ENCODE results near the gene KLHL30. TPM values are rescaled to one million over a fixed set of nuclear protein-coding genes. Genes with fewer than 3 reads are reported as not detected.

Gene KLHL30
- total RNA-seq, 1 experiment from 2014 or later: 0.61 TPM

GRCh38 chr2:238134393-238134785 lies 4.1 kb upstream of the KLHL30 start:
- TF ChIP-seq SIN3A (IDR thresholded peaks at IDR 0.05; ENCODE audit: low read depth) (no peak), SP1 (IDR thresholded peaks at IDR 0.05; ENCODE audit: low read depth) (no peak), SRF (IDR thresholded peaks at IDR 0.05; ENCODE audit: low read depth) (no peak), POLR2AphosphoS5 (IDR thresholded peaks at IDR 0.05; ENCODE audit: low read depth, low read length) (no peak), ZBTB33 (IDR thresholded peaks at IDR 0.05; ENCODE audit: extremely low read depth, insufficient replicate concordance, low read length) (no peak), FOSL1 (IDR thresholded peaks at IDR 0.05; ENCODE audit: low read depth) (no peak)
- intact Hi-C loops (cut with micrococcal nuclease): no loop called here
- no peak overlapping the region for H2AFZ ChIP-seq (ENCODE audit: low read depth, low read length, poor library complexity, severe bottlenecking)
- H3K9ac ChIP-seq (ENCODE audit: low read length): no peak overlapping the region
- DNase-seq (ENCODE audit: low read depth, low spot score): no peak
- peaks cover 16 to 17% of the 10 kb centered on the region in 2 experiments for H3K4me1 ChIP-seq (ENCODE audit: control insufficient read depth in 1 of 2, insufficient read depth in 2 of 2, low read length in 2 of 2)
- H3K36me3 ChIP-seq (ENCODE audit: control insufficient read depth in 1 of 2, insufficient read depth in 2 of 2, low read length in 2 of 2): no peaks in the 10 kb centered on the region
- H3K9me3 ChIP-seq (ENCODE audit: control insufficient read depth in 1 of 2, insufficient read depth in 1 of 2, low read depth in 1 of 2, low read length in 2 of 2): no peaks in the 10 kb centered on the region
- no peak for ATAC-seq
- H3K4me2 ChIP-seq (ENCODE audit: low read length): no peak overlapping the region
- ChIA-PET RAD21 (ENCODE audit: low non-redundant PET in 1 of 2, low total read pairs in 2 of 2, uncharacterized antibody in 2 of 2, unreplicated experiment in 2 of 2) (no interaction called here), CTCF (no interaction called here), POLR2A (no interaction called here)
- H4K20me1 ChIP-seq (ENCODE audit: insufficient read depth): no peaks in the 10 kb centered on the region
- no peak overlapping the region for H3K4me3 ChIP-seq (replicated peaks in 1 of 2; ENCODE audit: low read depth in 1 of 2, low read length in 2 of 2)
- no TSS peak for BruUV-seq (replicated peaks)
- H3K9me2 ChIP-seq (ENCODE audit: insufficient read depth): no peaks in the 10 kb centered on the region
- H3K27me3 ChIP-seq (ENCODE audit: insufficient read depth, low read length): no peaks in the 10 kb centered on the region
- no peak overlapping the region for H3K27ac ChIP-seq (ENCODE audit: low read depth, low read length)
- no peaks in the 10 kb centered on the region for H3K79me2 ChIP-seq (ENCODE audit: insufficient read depth, low read length)

- ChIA-PET RAD21 (ENCODE audit: low non-redundant PET in 1 of 2, low total read pairs in 2 of 2, uncharacterized antibody in 2 of 2, unreplicated experiment in 2 of 2) (no interaction called here), CTCF (interaction anchor here (0.5 kb wide), 1 partner anchor 623 kb away, joined by 3 read pairs; no protein-coding TSS in a partner anchor), POLR2A (no interaction called here)
- no peak overlapping the region for H3K27ac ChIP-seq (ENCODE audit: low read depth, low read length)
- ATAC-seq (no peak), DNase-seq (ENCODE audit: low read depth, low spot score) (no peak)
- peaks cover 20 to 25% of the 10 kb centered on the region in 2 experiments for H3K4me1 ChIP-seq (ENCODE audit: control insufficient read depth in 1 of 2, insufficient read depth in 2 of 2, low read length in 2 of 2)
- intact Hi-C loops (cut with micrococcal nuclease): no loop called here
- no peaks in the 10 kb centered on the region for H3K79me2 ChIP-seq (ENCODE audit: insufficient read depth, low read length)
- no peak overlapping the region for H3K4me2 ChIP-seq (ENCODE audit: low read length)
- H2AFZ ChIP-seq (ENCODE audit: low read depth, low read length, poor library complexity, severe bottlenecking): no peak overlapping the region
- H3K4me3 ChIP-seq (replicated peaks in 1 of 2; ENCODE audit: low read depth in 1 of 2, low read length in 2 of 2): no peak overlapping the region
- H3K36me3 ChIP-seq (ENCODE audit: control insufficient read depth in 1 of 2, insufficient read depth in 2 of 2, low read length in 2 of 2): no peaks in the 10 kb centered on the region
- no peaks in the 10 kb centered on the region for H3K9me3 ChIP-seq (ENCODE audit: control insufficient read depth in 1 of 2, insufficient read depth in 1 of 2, low read depth in 1 of 2, low read length in 2 of 2)
- no peaks in the 10 kb centered on the region for H3K27me3 ChIP-seq (ENCODE audit: insufficient read depth, low read length)
- no peak overlapping the region for H3K9ac ChIP-seq (ENCODE audit: low read length)
- BruUV-seq (replicated peaks): no TSS peak
- H3K9me2 ChIP-seq (ENCODE audit: insufficient read depth): no peaks in the 10 kb centered on the region
- no peaks in the 10 kb centered on the region for H4K20me1 ChIP-seq (ENCODE audit: insufficient read depth)
- no peak for TF ChIP-seq CBX3 (IDR thresholded peaks at IDR 0.05; ENCODE audit: low read depth)
- no peak for TF ChIP-seq MAX (IDR thresholded peaks at IDR 0.05)
- TF ChIP-seq ZNF274 (IDR thresholded peaks at IDR 0.05; ENCODE audit: low read depth, low read length): no peak
- TF ChIP-seq ZFX (IDR thresholded peaks at IDR 0.05): no peak
- no peak for TF ChIP-seq REST (IDR thresholded peaks at IDR 0.05; ENCODE audit: low read depth)
- TF ChIP-seq JUND (IDR thresholded peaks at IDR 0.05): no peak
- no peak for TF ChIP-seq ATF3 (IDR thresholded peaks at IDR 0.05)
- TF ChIP-seq CEBPB (IDR thresholded peaks at IDR 0.05; ENCODE audit: low read depth): no peak
- no peak for TF ChIP-seq YY1 (IDR thresholded peaks at IDR 0.05; ENCODE audit: extremely low read depth, insufficient replicate concordance, low read depth, low read length)
- TF ChIP-seq EGR1 (IDR thresholded peaks at IDR 0.05; ENCODE audit: low read depth): no peak
Observed at GRCh38 chr2:238135601-238136150, 2.8 kb upstream of the KLHL30 start.
